Measurements from ENCODE around the gene PLEKHA6. TPM values are rescaled to one million over a fixed set of nuclear protein-coding genes. Genes with fewer than 3 reads are reported as not detected.

The PLEKHA6 gene
- total RNA-seq, 1 experiment from 2014 or later = 2.1 TPM

GRCh38 chr1:204382714-204383083, 23.0 kb upstream of the PLEKHA6 start:
- Histone ChIP-seq H2BK20ac (ENCODE audit: low read depth, low read length, poor library complexity, severe bottlenecking) (no peak overlapping the region), H4K5ac (ENCODE audit: insufficient read length, low read depth, low read length) (no peak overlapping the region), H3K79me1 (ENCODE audit: insufficient read depth, low read depth, low read length, poor library complexity, severe bottlenecking) (no peaks in the 10 kb centered on the region), H2AK5ac (ENCODE audit: insufficient read length, low read length) (no peak overlapping the region), H3K27ac (ENCODE audit: insufficient read length, low read depth, low read length) (no peak overlapping the region), H3K79me2 (ENCODE audit: insufficient read depth, low read length) (no peaks in the 10 kb centered on the region), H3K27me3 (ENCODE audit: insufficient read depth, low read length) (peaks cover 6% of the 10 kb centered on the region; the same call in 1 of the 2 replicates), H3K4me2 (ENCODE audit: insufficient read depth, insufficient read length, low read length) (no peak overlapping the region), H3K9me3 (ENCODE audit: control insufficient read depth, low read depth, low read length) (no peaks in the 10 kb centered on the region), H3K56ac (ENCODE audit: insufficient read length, low read depth, low read length) (no peak overlapping the region), H3K4ac (ENCODE audit: low read depth, low read length) (no peak overlapping the region), H3K23ac (ENCODE audit: insufficient read length, low read depth, low read length) (no peak overlapping the region), H2BK12ac (ENCODE audit: insufficient read length, low read depth, low read length) (no peak overlapping the region), H4K20me1 (ENCODE audit: control insufficient read depth, insufficient read depth, insufficient read length) (no peaks in the 10 kb centered on the region), H3K9ac (ENCODE audit: extremely low read depth, insufficient read length, low read length) (no peak overlapping the region), H3K18ac (ENCODE audit: insufficient read length, low read depth, low read length) (no peak overlapping the region), H2BK15ac (ENCODE audit: low read depth, low read length) (no peak overlapping the region), H3K23me2 (ENCODE audit: insufficient read length, low read depth, low read length, poor library complexity, severe bottlenecking) (peaks cover 6% of the 10 kb centered on the region), H4K91ac (ENCODE audit: insufficient read length, low read depth, low read length) (no peak overlapping the region), H4K8ac (replicated peaks; ENCODE audit: insufficient read length, low read depth, low read length) (no peak overlapping the region), H2AFZ (ENCODE audit: low read length) (no peak overlapping the region), H3T11ph (ENCODE audit: low read length) (no peak overlapping the region), H2BK5ac (ENCODE audit: insufficient read length, low read length) (no peak overlapping the region), H2BK120ac (ENCODE audit: low read depth, low read length, poor library complexity, severe bottlenecking) (no peak overlapping the region), H3K4me1 (ENCODE audit: insufficient read depth, low read length) (no peaks in the 10 kb centered on the region; the same call in 1 of the 2 replicates), H3K14ac (ENCODE audit: insufficient read depth, low read length) (no peak overlapping the region)
- Mint-ChIP-seq H3K36me3 (ENCODE audit: insufficient read depth in 1 of 3, low read depth in 3 of 3) (no peaks in the 10 kb centered on the region), H3K27ac (no peak overlapping the region), H3K9me3 (no peaks in the 10 kb centered on the region), H3K27me3 (ENCODE audit: low read depth) (peaks cover 35% of the 10 kb centered on the region), H3K4me1 (peaks cover 4 to 5% of the 10 kb centered on the region in 2 experiments), H3K4me3 (no peak overlapping the region)
- no peak for TF ChIP-seq CTCF (conservative IDR thresholded peaks at IDR 0.05)
- WGBS (ENCODE audit: extremely low coverage, insufficient read length, low lambda C conversion rate) = no CpG with 5 or more reads among the region's 2 CpGs
- no peak for DNase-seq
